ENCODE data around the gene SH3BP5L.
A peak's percentile ranks its signal among the peaks of the same experiment; 100 is the strongest.
"Not testable (repeated sequence)": the region's sequence is repeated elsewhere in the genome, so short reads cannot be mapped to it uniquely, and the experiment has no call there.

SH3BP5L gene

DNA sequence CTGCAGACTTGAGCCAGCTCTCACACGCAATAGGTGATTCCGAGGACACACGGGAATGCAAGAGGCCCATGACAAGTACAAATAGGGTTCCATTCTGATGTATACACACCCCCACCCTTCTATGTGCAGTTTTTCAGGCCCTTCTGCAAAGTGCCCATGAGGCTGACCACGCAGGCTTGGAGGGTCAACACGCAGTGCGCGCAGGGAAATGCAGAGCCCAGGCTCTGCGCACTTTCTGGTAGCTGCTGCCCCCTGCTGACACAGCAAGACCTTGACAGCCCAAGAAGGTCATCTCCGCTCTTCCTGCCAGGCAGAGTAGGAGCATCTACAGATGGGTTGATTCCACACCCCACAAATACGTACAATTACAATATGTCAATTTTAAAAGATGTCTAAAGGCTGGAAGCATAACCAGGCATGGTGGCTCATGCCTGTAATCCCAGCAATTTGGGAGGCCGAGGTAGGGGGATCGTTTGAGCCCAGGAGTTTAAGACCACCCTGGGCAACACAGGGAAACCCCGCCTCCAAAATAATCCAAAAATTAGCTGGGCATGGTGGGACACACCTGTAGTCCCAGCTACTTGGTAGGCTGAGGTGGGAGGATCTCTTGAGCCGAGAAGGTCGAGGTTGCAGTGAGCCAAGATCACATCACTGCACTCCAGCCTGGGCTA is 18.5 kb downstream of the SH3BP5L start:
- peak in 1 of 2 donors; percentile 40 for DNase-seq

DNA sequence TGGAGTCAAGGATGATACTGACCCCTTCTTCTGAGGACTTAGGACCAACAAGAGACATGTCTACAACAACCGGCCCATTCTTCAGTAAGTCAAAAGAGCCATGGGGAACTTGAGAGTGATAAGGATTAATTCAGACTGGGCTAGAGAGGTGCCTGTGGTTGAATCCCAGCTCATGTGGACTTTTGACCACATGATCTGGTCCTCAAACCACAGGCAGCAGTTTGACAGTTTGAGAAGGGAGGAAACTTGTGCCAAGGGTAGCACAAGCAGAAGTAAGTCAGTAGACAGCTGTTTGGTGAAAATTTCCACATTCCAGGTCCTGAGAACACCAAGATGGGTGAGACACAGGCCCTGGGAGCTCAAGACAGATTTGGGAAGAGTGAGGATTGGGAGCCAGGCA is 19.8 kb downstream of the SH3BP5L start:
- no peak for DNase-seq

DNA sequence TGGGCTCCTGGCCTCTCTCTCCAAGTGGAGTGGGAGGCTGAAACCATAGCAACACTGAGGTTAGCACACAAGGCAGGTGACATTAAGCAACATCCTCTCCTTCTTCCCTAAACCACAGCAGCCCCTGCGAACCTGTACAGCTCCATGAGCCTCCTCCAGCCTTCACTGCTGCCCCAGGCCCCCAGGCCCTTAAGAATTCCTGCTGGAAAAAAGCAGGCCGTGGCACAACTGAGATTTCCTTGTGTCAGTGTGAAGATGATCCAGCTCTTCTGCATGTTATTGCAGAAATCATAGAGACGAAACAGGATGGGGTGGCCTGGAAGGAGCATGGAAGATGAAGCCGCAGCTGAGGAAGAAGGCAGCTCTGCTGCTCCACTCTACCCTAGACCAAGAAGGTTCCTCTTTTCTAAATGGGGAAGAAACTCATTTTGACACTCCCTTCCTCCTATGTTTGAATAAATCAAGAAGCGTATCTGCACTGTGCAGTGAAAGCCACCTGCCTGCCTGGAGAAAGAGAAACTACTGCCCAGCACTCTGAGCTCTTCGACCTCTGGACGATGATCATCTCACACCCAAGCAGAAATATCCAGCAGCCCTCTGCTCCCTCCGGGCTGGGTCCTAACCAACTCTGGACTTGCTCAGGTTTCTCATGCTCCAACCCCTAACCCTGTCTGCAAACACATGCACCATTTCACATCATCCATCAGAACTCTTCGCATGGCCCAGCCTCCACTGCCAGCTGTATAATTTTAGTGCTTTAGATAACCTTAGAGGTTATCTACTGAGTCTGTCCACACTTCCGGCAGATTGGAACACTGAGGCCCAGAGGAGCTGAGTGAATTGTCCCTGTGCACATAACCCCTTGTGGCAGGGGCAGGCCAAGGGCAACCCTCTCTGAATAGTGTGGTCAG is 20.7 kb downstream of the SH3BP5L start:
- peak; percentile 45 to 87 for DNase-seq

DNA sequence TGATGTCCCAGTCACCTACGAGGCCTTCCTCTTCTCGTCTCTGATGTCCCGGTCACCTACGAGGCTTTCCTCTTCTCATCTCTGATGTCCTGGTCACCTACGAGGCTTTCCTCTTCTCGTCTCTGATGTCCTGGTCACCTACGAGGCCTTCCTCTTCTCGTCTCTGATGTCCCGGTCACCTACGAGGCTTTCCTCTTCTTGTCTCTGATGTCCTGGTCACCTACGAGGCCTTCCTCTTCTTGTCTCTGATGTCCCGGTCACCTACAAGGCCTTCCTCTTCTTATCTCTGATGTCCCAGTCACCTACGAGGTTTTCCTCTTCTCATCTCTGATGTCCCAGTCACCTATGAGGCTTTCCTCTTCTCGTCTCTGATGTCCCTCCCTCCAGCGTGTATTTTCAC is 22.2 kb downstream of the SH3BP5L start:
- DNase-seq: not testable (repeated sequence)

DNA sequence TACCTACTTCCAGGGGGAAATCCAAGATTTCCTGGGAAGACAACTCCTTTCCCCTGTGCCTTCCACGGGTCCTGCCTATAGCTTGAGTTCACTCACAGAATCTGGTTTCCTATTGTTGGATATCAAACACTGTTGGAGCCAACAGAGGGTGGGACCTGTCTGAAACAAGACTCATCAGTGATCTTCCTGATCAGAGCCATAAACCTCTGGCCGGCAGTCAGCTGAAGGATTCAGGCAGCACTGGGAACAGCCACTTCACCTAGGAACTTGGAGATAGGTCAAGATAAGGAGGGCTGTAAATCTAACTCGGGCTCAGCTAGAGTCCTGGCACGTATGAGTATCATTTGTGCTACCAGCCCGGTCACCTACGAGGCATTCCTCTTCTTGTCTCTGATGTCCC is 23.3 kb downstream of the SH3BP5L start:
- no peak for DNase-seq

DNA sequence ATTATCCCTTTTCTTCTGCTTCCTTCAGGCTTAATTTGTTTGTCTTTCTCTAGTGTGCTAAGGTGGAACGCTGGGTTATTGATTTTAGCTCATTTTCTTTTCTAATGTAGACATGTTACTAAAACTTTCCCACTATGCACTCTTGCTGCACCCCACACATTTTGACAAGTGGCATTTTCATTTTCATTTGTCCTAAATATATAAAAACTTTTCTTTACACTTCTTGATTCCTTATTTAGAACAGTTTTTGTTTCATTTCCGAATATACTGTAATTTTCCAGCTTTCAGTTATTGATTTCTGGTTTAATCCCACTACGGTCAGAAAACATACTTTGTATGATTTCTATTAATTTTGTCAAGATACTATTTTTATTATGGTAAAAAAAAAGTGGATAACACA is 25.3 kb downstream of the SH3BP5L start:
- no peak for DNase-seq

DNA sequence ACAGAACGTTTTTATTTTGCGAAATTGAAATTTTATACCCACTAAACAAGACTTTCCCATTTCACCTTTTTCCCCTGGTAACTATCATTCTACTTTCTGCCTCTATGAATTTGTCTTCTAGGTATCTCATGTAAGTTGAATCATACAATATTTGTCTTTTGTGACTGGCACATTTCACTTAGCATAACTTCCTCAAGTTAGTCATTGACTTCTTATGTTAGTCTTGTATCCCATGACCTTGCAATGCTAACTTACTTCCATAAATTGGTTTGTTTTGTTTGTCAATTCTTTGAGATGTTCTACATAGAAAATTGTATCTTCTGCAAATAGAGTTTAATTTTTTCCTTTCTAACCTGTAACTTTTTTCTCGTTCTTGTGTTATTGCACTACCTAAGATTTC is 26.9 kb downstream of the SH3BP5L start:
- no peak for DNase-seq

DNA sequence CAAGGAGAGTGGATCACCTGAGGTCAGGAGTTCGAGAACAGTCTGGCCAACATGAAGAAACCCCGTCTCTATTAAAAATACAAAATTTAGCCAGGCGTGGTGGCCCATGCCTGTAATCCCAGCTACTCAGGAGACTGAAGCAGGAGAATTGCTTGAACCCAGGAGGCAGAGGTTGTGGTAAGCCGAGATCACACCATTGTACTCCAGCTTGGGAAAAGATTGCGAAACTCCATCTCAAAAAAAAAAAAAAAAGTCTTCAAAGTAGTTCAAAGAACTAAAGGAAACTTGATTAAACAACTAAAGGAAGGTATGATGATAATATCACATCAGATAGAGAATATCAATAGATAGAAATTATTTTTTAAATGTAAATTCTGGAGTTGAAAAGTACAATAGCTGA is 31.1 kb downstream of the SH3BP5L start:
- not testable (repeated sequence) for DNase-seq

DNA sequence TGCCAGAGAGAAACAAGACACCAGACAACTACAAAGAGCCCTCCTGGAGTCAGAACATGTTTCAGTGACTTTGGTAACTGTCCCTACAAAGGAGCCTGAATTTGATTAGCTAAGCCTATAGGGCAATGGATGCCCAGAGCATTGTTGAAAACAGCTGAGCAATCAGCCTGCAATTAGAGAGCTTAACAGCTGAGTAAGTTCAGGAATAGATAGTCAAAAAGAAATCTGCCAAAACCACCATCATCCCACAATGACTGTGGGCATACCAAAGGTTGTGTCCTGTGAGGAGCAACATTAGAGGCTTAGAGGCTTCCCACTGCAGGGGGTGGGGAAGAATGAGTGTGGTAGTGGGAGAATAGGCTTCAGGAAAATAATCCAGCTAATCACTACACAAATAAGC is 32.1 kb downstream of the SH3BP5L start:
- no peak for DNase-seq

DNA sequence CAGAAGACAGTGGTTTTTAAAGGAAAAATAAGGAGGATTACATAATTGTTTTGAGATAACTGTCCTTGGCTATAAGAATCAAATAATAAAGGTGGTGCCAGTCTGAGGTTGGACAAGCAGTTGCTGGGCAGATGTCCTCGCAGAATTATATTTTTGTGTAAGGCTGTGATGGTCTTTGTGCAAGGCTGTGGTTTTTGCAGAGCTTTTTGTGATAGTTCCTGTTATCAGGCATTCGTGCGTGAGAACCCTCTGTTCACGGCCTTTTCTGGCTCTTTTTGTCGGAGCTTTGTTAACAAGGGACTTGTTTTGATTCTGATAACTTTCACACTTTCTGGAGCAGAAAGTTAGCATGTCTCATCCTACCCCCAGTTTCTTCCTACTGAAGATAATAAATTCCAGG is 33.4 kb downstream of the SH3BP5L start:
- DNase-seq: no peak

DNA sequence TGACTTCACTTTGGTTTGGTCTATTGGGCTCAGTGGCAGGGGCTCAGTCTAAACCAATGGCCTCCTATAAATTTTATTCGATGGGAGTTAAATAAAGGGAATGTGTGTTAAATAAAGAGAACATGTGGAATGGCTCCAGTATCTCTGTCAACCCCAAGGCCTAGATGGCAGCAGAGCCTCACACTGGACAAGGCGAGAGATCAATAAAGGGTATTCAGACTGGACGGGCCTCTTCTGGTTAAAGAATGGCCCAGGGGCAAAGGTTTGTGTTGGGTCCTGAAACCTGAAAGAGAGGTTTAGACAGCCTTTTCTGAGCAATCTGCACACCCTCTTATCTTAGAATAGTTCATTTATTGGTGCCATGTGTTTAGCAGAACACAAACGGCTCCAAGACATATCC is 34.7 kb downstream of the SH3BP5L start:
- DNase-seq: no peak

DNA sequence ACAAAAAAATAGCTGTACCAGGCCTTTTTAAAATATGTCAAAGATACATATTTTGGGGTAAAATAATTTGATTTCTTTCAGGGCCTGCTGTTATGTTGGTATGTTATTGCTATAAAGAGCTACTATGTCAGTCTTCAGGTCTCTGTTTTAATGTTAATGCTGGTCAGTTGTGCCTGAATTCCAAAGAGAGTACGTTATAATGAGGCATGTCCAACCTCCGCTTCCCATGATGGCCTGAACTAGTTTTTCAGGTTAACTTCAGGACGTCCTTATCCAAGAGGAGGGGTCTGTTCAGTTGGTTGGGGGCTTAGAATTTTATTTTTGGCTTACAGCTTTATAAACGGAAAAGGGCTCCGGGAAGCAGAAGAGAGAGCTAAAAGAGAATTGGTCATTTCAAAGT is 35.3 kb downstream of the SH3BP5L start:
- DNase-seq: no peak

DNA sequence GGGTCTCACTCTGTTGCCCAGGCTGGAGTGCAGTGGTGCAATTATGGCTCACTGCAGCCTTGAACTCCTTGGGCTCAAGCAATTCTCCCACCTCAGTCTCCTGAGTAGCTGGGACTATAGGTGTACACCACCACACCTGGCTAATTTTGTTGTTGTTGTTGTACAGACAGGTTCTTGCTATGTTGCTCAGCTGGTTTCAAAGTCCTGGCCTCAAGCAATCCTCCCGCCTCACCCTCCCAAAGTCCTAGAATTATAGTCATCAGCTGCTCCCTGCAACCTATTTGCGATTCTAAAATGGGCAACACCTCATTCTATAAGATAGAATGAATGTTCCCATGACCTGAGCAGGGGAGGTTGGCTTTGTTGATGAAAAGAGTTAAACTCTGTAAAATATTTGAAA is 36.4 kb downstream of the SH3BP5L start:
- not testable (repeated sequence) for DNase-seq

DNA sequence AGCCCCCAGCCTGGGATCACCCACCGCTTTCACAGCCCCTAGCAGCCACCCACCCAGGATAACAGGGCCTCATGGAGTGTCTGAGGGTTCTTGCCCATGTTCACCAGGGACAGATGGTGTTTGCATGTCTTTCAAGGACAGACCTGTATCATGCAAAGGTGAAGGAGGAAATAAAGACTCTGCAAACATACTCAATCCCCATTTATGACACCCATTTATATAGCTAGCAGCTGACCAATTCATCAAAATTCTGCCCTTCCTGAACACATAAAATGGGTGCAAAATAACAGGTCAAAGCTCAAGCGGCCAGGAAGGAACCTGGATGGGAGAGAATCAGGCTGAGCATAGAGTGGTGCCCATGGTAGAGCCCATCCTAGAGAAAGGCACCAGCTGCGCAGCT is 37.4 kb downstream of the SH3BP5L start:
- DNase-seq: no peak

DNA sequence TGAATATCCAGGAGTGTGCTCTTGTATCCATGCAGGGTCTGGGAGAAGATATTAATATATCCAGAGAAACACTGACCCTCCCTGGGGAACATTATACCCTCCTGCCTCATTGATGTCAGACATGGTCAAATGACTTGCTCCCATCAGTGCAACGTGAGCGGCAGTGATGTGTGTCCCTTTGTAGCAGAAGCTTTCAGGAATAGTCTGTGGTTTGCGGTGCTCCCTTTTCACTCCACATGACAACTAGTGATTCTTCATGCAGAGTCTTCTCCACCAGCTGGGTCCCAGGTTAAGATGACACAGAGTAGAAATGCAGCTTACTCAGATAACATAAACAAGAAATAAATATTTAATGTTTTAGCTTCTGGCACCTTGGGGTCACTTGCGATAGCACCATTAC is 38.3 kb downstream of the SH3BP5L start:
- DNase-seq: no peak

DNA sequence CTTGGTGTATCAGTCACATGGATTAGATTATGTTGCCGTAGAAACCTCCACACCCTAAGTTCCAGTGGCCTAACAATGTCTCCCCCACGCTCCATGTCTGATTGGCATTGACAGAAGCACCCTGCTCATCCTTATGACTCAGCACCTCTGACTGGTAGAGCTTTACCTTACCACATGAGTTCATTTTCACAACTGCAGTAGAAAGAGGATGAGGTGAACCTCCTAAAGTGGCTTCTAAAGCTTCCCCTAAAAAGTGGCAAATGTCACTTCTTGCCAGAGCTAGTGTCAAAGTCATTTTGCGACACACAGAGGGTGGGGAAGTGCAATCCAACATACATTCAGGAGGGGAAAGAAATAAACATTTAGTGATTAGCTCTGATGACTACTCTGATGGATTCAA is 39.6 kb downstream of the SH3BP5L start:
- no peak for DNase-seq

DNA sequence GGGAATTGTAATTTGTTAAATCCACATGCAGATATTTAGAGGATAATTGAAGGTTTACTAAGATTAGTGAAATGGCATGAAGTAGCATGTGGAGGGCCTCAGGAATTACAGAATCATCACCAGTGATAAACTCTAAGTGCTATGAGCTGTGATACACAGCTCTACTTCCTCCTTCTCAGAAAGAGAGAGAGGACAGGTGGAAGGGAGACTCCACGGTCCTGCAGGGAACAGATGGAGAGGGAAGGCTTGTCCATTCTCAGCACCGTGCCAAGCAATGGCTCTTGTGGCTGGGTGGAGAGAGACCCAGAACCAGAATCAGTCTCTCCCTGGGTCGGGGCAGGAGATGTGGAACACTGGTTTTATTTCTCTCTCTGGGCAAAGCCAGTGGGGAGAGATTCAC is 42.3 kb downstream of the SH3BP5L start:
- no peak for DNase-seq

DNA sequence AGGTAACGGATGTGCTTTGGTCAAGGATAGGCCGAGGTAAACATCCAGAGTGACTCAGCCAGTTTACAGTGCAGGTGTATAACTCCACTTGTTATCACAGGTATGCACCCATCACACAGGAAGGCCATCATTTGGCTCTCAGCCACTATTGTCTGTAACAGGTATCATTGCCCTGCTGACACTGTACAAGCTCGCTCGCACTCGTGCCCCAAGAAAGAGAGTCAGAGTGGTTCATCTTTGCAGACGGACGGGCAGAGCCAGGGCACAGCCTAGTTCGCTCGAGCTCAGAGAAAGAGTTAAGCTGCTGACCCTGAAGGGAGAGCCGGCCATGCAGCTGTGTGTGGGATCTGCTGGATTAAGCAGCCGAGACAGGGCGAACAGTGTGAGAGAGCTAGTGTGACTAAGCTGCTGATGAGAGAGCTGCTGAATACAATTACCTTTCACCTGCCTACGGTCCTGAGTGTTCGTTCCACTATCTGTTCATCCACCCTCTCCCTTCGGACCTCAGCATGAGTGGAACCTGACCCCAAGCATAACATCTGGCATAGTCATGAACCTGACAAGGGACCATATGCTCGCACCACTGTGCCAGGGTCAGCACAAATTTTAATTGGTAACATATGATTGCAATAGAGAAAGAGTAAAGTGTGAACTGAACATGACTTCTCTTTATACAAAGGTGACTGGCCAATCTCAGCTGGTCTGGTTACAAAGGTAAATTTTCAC is 43.1 kb downstream of the SH3BP5L start:
- no peak for DNase-seq

DNA sequence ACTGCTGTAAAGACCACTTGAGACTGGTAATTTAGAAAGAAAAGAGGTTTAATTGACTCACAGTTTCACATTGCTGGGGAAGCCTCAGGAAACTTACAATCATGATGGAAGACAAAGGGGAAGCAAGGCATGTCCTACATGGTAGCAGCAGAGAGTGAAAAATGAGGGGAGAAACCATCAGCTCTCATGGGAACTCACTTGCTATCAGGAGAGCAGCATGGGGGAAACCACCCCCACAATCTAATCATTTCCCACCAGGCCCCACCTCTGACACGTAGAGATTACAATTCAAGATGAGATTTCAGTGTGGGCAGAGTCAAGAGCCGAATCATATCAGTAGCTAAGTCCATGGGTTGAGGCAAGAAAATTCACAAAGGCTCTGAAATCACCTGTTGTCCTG is 46.4 kb downstream of the SH3BP5L start:
- no peak for DNase-seq

DNA sequence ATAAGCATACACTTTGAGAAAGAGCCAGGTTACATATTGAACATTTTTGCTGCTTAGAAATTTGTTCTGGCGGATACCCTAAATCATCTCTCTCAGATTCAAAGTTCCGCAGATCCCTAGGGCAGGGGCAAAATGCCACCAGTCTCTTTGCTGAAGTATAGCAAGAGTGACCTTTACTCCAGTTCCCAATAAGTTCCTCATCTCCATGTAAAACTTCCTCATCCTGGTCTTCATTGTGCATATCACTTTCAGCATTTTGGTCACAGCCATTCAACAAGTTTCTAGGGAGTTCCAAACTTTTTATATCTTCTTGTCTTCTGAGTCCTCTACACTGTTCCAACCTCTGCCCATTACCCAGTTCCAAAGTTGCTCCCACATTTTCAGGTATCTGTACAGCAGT is 46.8 kb downstream of the SH3BP5L start:
- no peak for DNase-seq

DNA sequence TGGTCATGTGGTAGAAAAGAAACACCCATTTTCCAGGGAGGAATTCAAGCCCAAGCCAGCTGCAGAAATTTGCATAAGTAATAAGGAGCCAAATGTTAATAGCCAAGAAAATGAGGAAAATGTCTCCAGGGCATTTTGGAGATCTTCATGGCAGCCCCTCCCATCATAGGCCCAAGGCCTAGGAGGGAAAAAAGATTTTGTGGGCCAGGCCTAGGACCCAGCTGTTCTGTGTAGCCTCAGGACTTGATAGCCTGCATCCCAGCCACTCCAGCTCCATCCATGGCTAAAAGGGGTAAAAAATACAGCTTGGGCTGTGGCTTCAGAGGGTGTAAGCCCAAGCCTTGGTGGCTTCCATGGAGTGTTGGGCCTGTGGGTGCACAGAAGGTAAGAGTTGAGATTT is 48.7 kb downstream of the SH3BP5L start:
- DNase-seq: no peak

DNA sequence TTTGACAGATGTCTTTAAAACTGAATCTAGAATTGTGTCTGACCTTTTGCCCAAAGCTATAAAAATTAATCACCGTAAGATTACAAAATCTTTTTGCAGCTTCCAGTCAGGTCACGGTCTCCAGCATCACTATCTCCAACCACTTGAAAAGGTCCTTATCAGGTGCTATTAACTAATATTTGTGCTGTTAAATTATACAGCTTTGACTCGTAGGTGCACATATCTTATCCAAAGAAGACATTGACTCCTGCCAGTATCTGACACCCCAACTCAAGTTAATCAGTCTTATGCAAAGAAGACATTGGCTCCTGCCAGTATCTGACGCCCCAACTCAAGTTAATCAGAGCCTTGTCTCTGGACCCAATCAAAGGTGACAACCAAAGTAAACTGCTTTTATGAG is 50.3 kb downstream of the SH3BP5L start:
- DNase-seq: no peak
